Thyroid gland (tissue), 4 donors: Measurements from ENCODE around the gene MYO18B. TPM values are rescaled to one million over a fixed set of nuclear protein-coding genes. Genes with fewer than 3 reads are reported as not detected.

ENCODE experiments used
- DNase-seq, 2 donors: peaks; one replicate each; pipeline ENCODE4 v3.0.0-alpha.2; 2019
- H3K27ac ChIP-seq, 3 donors: fragments of 200-600 bp; sonication (generic); 1 replicate in 2 of 3; 2 replicates in 1 of 3; pipeline ENCODE4 v1.5.1; 2016 to 2019; ENCODE audit warnings: mild to moderate bottlenecking in 1 of 3, moderate library complexity in 1 of 3
- H3K27me3 ChIP-seq: fragments of 200-600 bp; sonication (generic); one replicate; pipeline ENCODE4 v1.5.1; 2019
- H3K36me3 ChIP-seq, 2 donors: fragments of 200-600 bp; sonication (generic); one replicate each; pipeline ENCODE4 v1.5.1; 2016 to 2019
- H3K4me1 ChIP-seq, 2 donors: fragments of 200-600 bp; sonication (generic); one replicate each; pipeline ENCODE4 v1.5.1; 2017 to 2019
- H3K4me3 ChIP-seq, 3 donors: fragments of 200-600 bp; sonication (generic); replicated peaks in 1 of 3; 1 replicate in 2 of 3; 2 replicates in 1 of 3; pipeline ENCODE4 v1.5.1; 2016; ENCODE audit warnings: mild to moderate bottlenecking in 1 of 3
- H3K9me3 ChIP-seq: fragments of 200-600 bp; sonication (generic); one replicate; pipeline ENCODE4 v1.5.1; 2017
- CTCF ChIP-seq, 6 experiments: fragments of 200-600 bp in 3 of 6; fragments of 450-650 bp in 3 of 6; sonication (generic) in 3 of 6; IDR thresholded peaks; one replicate each; pipeline ENCODE4 v1.5.1; 2016 to 2019; ENCODE audit warnings: antibody characterized with exemption in 6 of 6, mild to moderate bottlenecking in 2 of 6, inconsistent platforms in 1 of 6, moderate library complexity in 1 of 6
- POLR2A ChIP-seq, 2 donors: fragments of 450-650 bp; IDR thresholded peaks; one replicate each; pipeline ENCODE4 v1.6.1; 2017; ENCODE audit warnings: antibody characterized with exemption in 2 of 2, mild to moderate bottlenecking in 2 of 2, moderate library complexity in 1 of 2
- WGBS, 2 donors: methylation state at CpG; one replicate each; pipeline ENCODE4 v1.1.5; 2017; 5-methylcytosine and 5-hydroxymethylcytosine counted together
- intact Hi-C: fragments of 100-400 bp; cut with DNase I; formaldehyde crosslinking; loops from one replicate; pipeline ENCODE4 v1.15.1; 2023
- total RNA-seq, 4 donors: library from RNA; depleted of rRNA; stranded (reverse); fragments of >200 nt; gene quantifications; one replicate each; pipeline ENCODE4 v1.2.3, GENCODE V29; 2016

MYO18B gene
- total RNA-seq, 4 donors from 2014 or later, result 0.33 TPM; not detected in 3

DNA sequence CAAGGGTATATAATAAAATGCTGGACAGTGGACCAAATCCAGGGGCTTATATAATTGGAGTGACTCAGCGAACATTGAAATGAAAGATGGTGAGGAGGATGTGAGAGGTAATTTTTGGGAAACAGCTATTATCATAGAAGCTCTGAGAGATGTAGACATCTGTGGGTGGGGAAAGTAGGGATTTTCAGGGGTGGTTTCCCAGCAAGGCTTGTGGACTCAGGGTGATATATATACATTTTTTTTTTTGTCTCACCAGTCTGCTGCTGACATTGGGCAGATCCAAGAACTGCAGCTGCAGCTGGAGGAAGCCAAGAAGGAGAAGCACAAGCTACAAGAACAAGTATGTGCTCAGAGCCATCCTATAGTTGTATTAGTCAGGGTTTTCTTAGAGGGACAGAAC lies 208.1 kb downstream of the MYO18B start:
- Histone ChIP-seq H3K4me1 (no peaks in the 10 kb centered on the region), H3K27ac (no peak overlapping the region), H3K36me3 (no peaks in the 10 kb centered on the region), H3K27me3 (no peaks in the 10 kb centered on the region), H3K9me3 (no peaks in the 10 kb centered on the region), H3K4me3 (no peak overlapping the region)
- DNase-seq, result no peak
- no peak for TF ChIP-seq POLR2A (IDR thresholded peaks at IDR 0.05)
- TF ChIP-seq CTCF (IDR thresholded peaks at IDR 0.05), result no peak
- 78 to 82% methylated on average over 1 of the region's 1 CpG for WGBS, 2 donors
- intact Hi-C loops, result no loop called here

- Histone ChIP-seq H3K27ac (no peak overlapping the region), H3K4me1 (no peaks in the 10 kb centered on the region), H3K4me3 (no peak overlapping the region), H3K36me3 (no peaks in the 10 kb centered on the region), H3K27me3 (no peaks in the 10 kb centered on the region), H3K9me3 (no peaks in the 10 kb centered on the region)
- no peak for TF ChIP-seq POLR2A (IDR thresholded peaks at IDR 0.05)
- TF ChIP-seq CTCF (IDR thresholded peaks at IDR 0.05), result no peak
- 44 to 52% methylated on average over 3 of the region's 3 CpGs for WGBS, 2 donors
- DNase-seq, result no peak
- intact Hi-C loops, result no loop called here
Measured at GRCh38 chr22:25953276-25953675, 211.3 kb downstream of the MYO18B start.

DNA sequence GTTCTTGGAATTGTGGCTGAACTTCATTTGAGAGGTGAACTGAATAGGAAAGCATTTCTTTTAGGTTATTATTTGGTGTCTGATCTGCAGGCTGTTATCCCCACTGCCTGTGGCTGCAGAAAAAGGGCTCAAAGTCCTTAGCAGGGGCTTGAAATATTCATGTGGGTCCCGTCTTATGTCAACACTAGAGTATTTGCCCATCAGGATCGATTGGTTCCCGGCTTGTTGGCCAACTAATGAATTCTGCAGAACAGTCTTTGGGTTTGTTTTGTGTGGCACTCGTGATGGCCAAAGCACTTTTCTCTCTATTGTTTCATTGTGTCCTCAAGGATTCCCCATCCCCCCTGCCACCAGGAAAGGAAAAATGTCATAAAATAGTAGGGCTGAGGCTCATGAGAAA lies 211.9 kb downstream of the MYO18B start:
- H3K36me3 ChIP-seq, result no peaks in the 10 kb centered on the region

GRCh38 chr22:25955323-25955722 lies 213.3 kb downstream of the MYO18B start:
- Histone ChIP-seq H3K9me3 (no peaks in the 10 kb centered on the region), H3K4me1 (no peaks in the 10 kb centered on the region), H3K36me3 (no peaks in the 10 kb centered on the region), H3K27me3 (no peaks in the 10 kb centered on the region), H3K4me3 (no peak overlapping the region), H3K27ac (no peak overlapping the region)
- intact Hi-C loops, result no loop called here
- no peak for TF ChIP-seq POLR2A (IDR thresholded peaks at IDR 0.05)
- TF ChIP-seq CTCF (IDR thresholded peaks at IDR 0.05), result no peak
- DNase-seq, result no peak
- WGBS, 2 donors, result 94 to 96% methylated on average over 9 of the region's 9 CpGs

More for the DNA sequence above, 211.9 kb downstream of the MYO18B start:
- no peaks in the 10 kb centered on the region for H3K4me1 ChIP-seq
- no peak overlapping the region for H3K27ac ChIP-seq
- DNase-seq, result no peak
- H3K4me3 ChIP-seq, result no peak overlapping the region
- no peak for TF ChIP-seq POLR2A (IDR thresholded peaks at IDR 0.05)
- TF ChIP-seq CTCF (IDR thresholded peaks at IDR 0.05), result no peak
- WGBS, 2 donors, result 30 to 35% methylated on average over 4 of the region's 4 CpGs
- no peaks in the 10 kb centered on the region for H3K27me3 ChIP-seq
- intact Hi-C loops, result no loop called here
- H3K9me3 ChIP-seq, result no peaks in the 10 kb centered on the region

GRCh38 chr22:25956801-25957200 lies 214.8 kb downstream of the MYO18B start:
- no peak for DNase-seq
- intact Hi-C loops, result no loop called here
- no peaks in the 10 kb centered on the region for H3K27me3 ChIP-seq
- H3K4me3 ChIP-seq, result no peak overlapping the region
- WGBS, 2 donors, result 69 to 77% methylated on average over 5 of the region's 5 CpGs
- H3K36me3 ChIP-seq, result no peaks in the 10 kb centered on the region
- no peak overlapping the region for H3K27ac ChIP-seq
- TF ChIP-seq POLR2A (IDR thresholded peaks at IDR 0.05) (no peak), CTCF (IDR thresholded peaks at IDR 0.05) (no peak)
- H3K9me3 ChIP-seq, result no peaks in the 10 kb centered on the region
- H3K4me1 ChIP-seq, result no peaks in the 10 kb centered on the region
